Activated naive CD8-positive, alpha-beta T cell (primary cell): ENCODE results near the gene ALOX15B.

ENCODE experiments used
- H3K27ac Mint-ChIP-seq: one replicate; pipeline ENCODE4 v1.8.0; 2021; ENCODE audit warnings: mixed read lengths
- H3K27me3 Mint-ChIP-seq: one replicate; pipeline ENCODE4 v1.8.0; 2021; ENCODE audit warnings: mixed read lengths
- H3K36me3 Mint-ChIP-seq: one replicate; pipeline ENCODE4 v1.8.0; 2021; ENCODE audit warnings: mixed read lengths
- H3K4me1 Mint-ChIP-seq: one replicate; pipeline ENCODE4 v1.8.0; 2021; ENCODE audit warnings: low read depth, mixed read lengths
- H3K4me3 Mint-ChIP-seq: one replicate; pipeline ENCODE4 v1.8.0; 2021; ENCODE audit warnings: mild to moderate bottlenecking, mixed read lengths
- H3K9me3 Mint-ChIP-seq: one replicate; pipeline ENCODE4 v1.8.0; 2021; ENCODE audit warnings: low read depth, mixed read lengths

The ALOX15B gene

DNA sequence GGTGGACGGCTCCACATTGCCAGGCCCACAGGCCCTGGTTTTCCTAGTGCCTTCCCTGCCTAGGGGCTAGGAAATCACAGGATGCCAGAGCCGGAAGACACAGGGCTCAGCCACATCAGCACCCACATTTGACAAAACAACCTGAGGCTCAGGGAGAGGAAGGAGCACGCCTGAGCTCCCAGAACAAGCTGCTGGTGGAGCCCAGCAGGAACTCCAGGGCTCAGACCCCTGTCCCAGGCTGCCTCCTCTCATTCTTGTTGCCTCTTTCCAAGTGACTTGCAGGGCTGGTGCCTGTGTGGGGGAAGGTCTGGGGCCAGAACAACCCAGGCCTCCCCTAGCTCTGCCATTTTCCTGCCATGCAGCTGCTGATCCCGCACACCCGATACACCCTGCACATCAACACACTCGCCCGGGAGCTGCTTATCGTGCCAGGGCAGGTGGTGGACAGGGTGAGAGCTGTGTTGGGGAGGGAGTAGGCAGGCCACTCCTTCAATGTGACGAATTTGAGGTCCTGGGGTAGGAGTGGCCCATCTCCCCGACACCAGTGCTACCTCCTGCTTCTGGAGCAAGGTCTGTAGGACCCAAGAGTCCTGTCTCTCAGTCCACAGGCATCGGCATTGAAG lies 7.6 kb downstream of the ALOX15B start:
- Mint-ChIP-seq H3K36me3 (no peaks in the 10 kb centered on the region), H3K9me3 (no peaks in the 10 kb centered on the region), H3K27ac (no peak overlapping the region), H3K4me3 (no peak overlapping the region), H3K27me3 (peaks cover under 1% of the 10 kb centered on the region), H3K4me1 (no peaks in the 10 kb centered on the region)

DNA sequence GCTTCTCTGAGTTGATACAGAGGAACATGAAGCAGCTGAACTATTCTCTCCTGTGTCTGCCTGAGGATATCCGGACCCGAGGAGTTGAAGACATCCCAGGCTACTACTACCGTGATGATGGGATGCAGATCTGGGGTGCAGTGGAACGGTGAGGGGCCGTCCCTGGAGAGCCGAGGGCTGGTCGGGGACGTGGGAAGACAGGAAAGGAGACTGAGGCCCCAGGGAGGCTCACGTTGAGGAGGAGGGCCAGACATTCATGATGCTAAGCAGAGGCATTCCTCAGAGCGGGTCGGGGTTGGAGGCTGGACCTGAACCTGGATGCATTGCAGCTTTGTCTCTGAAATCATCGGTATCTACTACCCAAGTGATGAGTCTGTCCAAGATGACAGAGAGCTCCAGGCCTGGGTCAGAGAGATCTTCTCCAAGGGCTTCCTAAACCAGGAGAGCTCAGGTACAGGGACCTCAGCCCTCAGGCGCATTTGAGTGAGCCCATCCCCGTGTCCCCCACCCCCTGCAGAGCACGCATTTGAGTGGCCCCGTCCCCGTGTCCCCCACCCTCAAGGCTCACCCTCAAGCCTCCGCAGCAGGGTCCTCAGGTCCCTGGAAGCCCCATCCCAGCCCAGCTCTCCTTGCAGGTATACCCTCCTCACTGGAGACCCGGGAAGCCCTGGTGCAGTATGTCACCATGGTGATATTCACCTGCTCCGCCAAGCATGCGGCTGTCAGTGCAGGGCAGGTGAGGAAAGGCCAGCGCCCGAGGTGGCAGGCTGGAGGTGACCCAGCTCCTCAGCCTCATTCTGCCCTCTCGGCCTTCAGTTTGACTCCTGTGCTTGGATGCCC lies 8.3 kb downstream of the ALOX15B start:
- Mint-ChIP-seq H3K9me3 (no peaks in the 10 kb centered on the region), H3K36me3 (no peaks in the 10 kb centered on the region), H3K27me3 (no peaks in the 10 kb centered on the region), H3K4me1 (no peaks in the 10 kb centered on the region), H3K4me3 (no peak overlapping the region), H3K27ac (no peak overlapping the region)

DNA sequence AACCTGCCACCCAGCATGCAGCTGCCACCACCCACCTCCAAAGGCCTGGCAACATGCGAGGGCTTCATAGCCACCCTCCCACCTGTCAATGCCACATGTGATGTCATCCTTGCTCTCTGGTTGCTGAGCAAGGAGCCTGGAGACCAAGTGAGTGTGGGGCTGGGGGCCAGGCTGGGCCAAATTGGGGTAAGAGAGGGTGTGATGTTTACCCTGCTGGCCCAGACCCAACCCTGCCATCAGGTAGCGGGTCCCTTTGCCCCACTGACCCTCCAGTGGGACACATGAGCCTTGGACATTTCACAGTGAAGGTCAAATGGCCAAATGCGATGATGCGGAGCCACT lies 8.9 kb downstream of the ALOX15B start:
- H3K27me3 Mint-ChIP-seq, result no peaks in the 10 kb centered on the region
- H3K27ac Mint-ChIP-seq, result no peak overlapping the region
- no peaks in the 10 kb centered on the region for H3K4me1 Mint-ChIP-seq
- H3K36me3 Mint-ChIP-seq, result no peaks in the 10 kb centered on the region
- no peaks in the 10 kb centered on the region for H3K9me3 Mint-ChIP-seq
- no peak overlapping the region for H3K4me3 Mint-ChIP-seq

DNA sequence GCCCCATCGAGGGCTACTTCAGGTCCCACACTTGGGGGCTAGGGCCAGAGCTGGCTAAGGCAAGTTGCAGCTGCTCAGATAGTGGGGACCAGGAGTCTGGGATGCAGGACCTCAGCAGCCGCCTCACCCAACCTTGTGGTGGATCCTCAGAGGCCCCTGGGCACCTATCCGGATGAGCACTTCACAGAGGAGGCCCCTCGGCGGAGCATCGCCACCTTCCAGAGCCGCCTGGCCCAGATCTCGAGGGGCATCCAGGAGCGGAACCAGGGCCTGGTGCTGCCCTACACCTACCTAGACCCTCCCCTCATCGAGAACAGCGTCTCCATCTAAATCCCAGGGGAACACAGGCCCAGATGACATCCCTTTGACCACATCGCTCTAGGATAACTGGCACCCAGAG lies 9.4 kb downstream of the ALOX15B start:
- Mint-ChIP-seq H3K9me3 (no peaks in the 10 kb centered on the region), H3K4me1 (no peaks in the 10 kb centered on the region), H3K27ac (no peak overlapping the region), H3K27me3 (no peaks in the 10 kb centered on the region), H3K4me3 (no peak overlapping the region), H3K36me3 (no peaks in the 10 kb centered on the region)

DNA sequence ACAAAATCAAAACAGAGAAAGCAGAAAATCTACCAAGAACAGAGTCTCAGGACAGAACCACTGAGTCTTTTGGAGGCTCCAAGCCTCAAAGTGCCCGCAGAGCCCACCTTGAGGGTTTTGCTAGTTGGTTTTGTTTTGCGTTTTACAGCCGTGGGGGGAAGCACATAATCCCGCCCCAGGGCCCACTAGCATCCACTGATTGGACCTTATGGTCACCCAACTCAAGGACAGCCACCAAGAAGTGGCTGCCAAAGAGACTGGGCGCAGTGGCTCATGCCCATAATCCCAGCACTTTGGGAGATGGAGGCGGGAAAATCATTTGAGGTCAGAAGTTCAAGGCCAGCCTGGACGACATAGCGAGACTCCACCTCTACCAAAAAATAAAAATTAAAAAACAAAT lies 9.9 kb downstream of the ALOX15B start:
- H3K4me1 Mint-ChIP-seq, result no peaks in the 10 kb centered on the region
- H3K27me3 Mint-ChIP-seq, result no peaks in the 10 kb centered on the region
- H3K4me3 Mint-ChIP-seq, result no peak overlapping the region
- no peaks in the 10 kb centered on the region for H3K36me3 Mint-ChIP-seq
- no peak overlapping the region for H3K27ac Mint-ChIP-seq
- no peaks in the 10 kb centered on the region for H3K9me3 Mint-ChIP-seq

DNA sequence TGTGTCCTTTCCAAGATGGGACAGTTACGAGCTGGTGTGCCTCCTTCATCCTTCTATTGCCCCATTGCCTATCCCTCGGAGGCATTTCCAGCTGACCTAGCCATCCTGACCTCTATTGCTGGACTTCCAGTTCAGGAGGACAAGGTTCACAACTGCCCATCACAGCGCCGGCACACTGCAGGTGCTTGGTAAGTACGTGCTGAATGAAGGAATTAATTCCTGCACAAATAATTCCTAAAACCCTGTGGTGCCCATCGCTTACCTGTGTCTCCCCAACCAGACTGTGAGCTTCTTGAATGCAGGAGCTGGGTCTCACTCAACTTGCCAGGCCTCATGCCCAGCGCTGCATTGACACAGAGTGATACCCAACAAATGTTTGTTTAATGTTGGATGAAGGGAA lies 13.0 kb downstream of the ALOX15B start:
- no peak overlapping the region for H3K27ac Mint-ChIP-seq
- no peaks in the 10 kb centered on the region for H3K9me3 Mint-ChIP-seq
- no peak overlapping the region for H3K4me3 Mint-ChIP-seq
- no peaks in the 10 kb centered on the region for H3K36me3 Mint-ChIP-seq
- peaks cover 4% of the 10 kb centered on the region for H3K4me1 Mint-ChIP-seq
- peaks cover 3% of the 10 kb centered on the region for H3K27me3 Mint-ChIP-seq

DNA sequence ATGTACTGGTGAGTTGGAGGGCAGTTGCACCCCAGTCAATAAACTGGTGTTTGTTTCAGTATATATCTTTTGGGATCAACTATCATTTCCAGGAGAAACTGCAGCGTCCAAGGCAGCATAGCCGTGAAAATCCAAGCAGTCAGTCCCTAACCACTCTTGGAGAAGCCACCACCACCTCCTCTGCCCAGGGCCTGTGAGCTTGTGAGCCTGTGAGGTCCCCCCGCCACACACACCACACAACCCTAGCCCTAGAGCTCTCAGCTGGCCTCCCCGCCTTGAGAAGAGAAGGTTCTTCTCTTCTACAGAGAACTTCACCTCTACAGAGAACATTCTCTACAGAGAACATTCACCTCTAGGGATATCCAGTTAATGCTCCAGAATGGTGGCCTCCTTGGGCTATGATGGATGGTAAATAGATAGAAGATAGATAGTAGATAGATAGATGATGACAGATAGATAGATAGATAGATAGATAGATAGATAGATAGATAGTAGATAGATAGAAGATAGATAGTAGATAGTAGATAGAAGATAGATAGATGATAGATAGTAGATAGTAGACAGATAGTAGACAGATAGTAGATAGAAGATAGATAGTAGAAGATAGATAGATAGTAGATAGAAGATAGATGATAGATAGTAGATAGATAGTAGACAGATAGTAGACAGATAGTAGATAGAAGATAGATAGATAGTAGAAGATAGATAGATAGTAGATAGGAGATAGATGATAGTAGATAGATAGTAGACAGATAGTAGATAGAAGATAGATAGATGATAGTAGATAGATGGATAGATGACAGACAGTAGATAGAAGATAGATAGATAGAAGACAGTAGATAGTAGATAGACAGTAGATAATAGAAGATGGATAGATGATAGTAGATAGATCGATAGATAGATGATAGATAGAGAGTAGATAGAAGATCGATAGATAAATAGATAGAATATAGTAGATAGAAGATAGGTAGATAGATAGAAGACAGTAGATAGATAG lies 13.7 kb downstream of the ALOX15B start:
- H3K27me3 Mint-ChIP-seq, result peaks cover 6% of the 10 kb centered on the region
- H3K4me1 Mint-ChIP-seq, result peaks cover 4% of the 10 kb centered on the region
- H3K4me3 Mint-ChIP-seq, result no peak overlapping the region
- H3K9me3 Mint-ChIP-seq, result no peaks in the 10 kb centered on the region
- H3K36me3 Mint-ChIP-seq, result no peaks in the 10 kb centered on the region
- no peak overlapping the region for H3K27ac Mint-ChIP-seq

DNA sequence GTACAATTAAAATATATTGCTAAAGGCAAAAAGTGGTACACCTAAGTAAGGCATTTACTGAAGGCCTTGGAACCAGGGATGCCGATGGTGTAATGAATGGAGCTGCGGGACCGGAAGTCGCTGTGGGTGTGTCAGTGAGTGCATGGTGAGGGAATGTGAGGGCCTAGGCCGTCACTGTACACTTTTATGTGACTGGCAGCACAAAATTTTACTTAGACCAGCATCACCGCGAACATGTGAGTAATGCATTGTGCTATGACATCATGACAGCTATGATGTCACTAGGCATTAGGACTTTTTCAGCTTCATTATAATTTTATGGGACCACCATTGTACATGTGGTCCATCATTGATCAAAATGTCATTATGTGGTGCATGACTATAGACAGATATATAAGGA lies 14.7 kb downstream of the ALOX15B start:
- Mint-ChIP-seq H3K27me3 (peaks cover 11% of the 10 kb centered on the region), H3K9me3 (no peaks in the 10 kb centered on the region), H3K36me3 (no peaks in the 10 kb centered on the region), H3K4me1 (peaks cover 4% of the 10 kb centered on the region), H3K4me3 (no peak overlapping the region), H3K27ac (no peak overlapping the region)

DNA sequence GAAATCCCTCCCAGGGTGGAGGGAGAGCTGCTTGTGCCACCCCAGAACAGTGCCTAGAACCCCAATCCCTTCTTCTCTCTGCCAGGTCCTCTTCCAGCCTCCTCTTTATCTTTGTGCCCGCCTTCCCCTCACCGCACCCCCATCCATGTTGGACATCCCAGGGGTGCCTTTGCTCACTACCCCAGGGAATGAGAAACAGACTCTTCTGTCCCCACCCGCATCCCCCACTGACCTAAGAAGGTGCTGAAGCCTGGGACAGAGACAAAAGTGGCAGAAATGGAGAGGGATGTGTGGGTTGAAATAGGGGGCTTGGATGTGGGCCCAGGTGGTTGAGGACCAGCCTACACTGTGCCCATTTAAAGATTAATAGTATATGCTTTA lies 17.0 kb downstream of the ALOX15B start:
- peaks cover 4% of the 10 kb centered on the region for H3K4me1 Mint-ChIP-seq
- no peak overlapping the region for H3K27ac Mint-ChIP-seq
- H3K4me3 Mint-ChIP-seq, result no peak overlapping the region
- peaks cover 20% of the 10 kb centered on the region for H3K27me3 Mint-ChIP-seq
- H3K36me3 Mint-ChIP-seq, result no peaks in the 10 kb centered on the region
- no peaks in the 10 kb centered on the region for H3K9me3 Mint-ChIP-seq

DNA sequence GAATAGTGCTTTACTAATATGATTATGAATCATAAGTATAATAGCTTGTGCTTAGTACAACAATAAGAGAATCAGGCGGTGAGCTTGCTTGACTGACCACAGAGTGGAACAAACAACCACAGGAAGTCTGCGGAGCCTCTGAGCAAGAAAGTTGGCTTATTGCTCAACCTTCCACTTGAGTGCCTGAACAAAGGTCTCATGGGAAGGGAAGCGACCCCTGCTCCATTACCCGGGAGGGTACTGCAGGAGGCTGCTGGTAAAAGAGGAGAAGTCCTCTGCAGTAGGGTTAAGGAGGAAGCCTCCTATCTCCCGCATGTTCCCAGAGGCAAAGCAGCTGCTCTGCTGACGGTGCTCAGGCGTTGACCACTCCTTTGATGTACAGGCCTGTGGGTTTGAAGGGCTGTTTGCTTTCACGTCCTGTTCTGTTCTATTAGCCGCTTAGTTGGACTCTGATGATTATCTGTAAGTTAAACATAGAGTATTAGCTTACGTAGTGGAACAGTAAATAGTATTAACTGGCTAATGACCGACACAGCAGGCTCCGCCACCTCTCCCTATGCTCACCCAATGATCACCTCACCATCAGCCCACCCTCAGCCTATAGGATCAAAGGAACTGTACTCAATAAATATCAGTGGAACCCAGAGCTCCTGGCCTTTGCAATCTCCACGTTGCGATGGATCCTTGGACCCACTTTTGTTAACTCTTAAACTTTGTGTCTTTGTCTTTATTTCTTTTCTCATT lies 17.5 kb downstream of the ALOX15B start:
- Mint-ChIP-seq H3K4me3 (no peak overlapping the region), H3K27ac (no peak overlapping the region), H3K27me3 (peaks cover 21% of the 10 kb centered on the region), H3K4me1 (peaks cover 4% of the 10 kb centered on the region), H3K36me3 (no peaks in the 10 kb centered on the region), H3K9me3 (no peaks in the 10 kb centered on the region)

DNA sequence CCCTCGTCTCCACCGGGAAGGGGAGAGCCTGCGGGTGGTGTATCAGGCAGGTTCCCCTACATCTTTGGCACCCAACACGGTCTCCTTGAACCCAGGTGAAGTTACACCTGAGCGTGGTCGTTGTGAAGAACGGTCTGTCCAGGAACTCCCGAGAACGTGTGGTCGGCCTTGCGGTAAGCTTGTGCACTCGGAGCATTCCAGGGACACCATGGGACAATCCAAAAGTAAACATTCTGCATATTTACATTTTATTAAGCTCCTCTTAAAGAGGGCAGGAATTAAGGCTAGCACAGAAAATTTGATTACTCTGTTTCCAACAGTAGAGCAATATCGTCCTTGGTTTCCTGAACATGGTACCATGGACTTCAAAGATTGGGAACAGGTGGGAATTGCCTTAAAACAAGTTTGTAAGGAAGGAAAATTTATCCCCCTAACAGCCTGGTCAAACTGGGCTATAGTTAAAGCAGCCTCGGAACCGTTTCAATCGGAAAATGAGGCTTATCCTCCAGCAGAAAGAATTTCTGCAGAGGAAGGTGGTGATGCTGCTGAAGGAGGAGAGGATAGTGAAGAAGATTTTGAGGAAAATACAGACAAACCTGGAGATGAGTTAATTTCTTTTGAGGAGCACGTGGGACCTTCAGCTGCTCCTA lies 18.2 kb downstream of the ALOX15B start:
- Mint-ChIP-seq H3K4me1 (peaks cover 4% of the 10 kb centered on the region), H3K9me3 (no peaks in the 10 kb centered on the region), H3K27ac (no peak overlapping the region), H3K27me3 (peaks cover 28% of the 10 kb centered on the region), H3K36me3 (no peaks in the 10 kb centered on the region), H3K4me3 (no peak overlapping the region)

DNA sequence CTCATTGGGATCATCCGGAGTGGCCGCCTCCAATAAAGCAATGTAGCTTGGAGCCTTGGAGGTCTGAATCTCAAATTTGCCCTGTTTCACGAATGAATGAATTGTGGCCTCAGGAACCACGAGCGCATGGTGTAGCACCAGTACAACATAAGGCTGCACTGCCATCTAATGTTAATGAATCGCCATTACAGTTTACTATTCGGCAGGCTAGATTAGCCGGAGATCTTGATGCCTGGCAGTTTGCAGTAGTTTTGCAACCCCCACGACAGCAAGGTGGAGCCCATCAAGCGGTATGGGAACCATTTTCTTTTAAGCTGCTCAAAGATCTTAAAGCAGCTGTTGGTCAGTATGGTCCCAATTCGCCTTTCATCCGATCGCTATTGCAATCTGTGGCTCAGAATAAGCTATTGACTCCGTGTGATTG lies 18.8 kb downstream of the ALOX15B start:
- Mint-ChIP-seq H3K27me3 (peaks cover 33% of the 10 kb centered on the region), H3K36me3 (no peaks in the 10 kb centered on the region), H3K9me3 (no peaks in the 10 kb centered on the region), H3K27ac (no peak overlapping the region), H3K4me3 (no peak overlapping the region), H3K4me1 (peaks cover 4% of the 10 kb centered on the region)

DNA sequence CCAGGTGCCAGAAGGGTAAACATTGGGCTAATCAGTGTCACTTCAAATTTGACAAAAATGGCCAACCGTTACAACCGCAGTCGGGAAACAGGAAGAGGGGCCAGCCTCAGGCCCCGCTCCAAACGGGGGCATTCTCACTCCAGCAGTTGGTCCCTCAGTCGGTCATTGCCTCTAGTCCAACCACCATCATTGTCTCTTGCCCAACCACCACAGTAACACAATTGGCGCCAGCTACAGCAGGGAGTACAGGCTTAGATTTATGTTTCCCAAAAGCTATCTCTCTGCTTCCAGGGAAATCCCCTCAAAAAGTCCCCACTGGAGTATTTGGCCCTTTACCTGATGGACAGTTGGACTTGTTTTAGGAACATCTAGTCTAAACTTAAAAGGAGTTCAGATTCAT lies 20.3 kb downstream of the ALOX15B start:
- peaks cover 42% of the 10 kb centered on the region for H3K27me3 Mint-ChIP-seq
- H3K4me3 Mint-ChIP-seq, result no peak overlapping the region
- H3K4me1 Mint-ChIP-seq, result peaks cover 4% of the 10 kb centered on the region
- H3K9me3 Mint-ChIP-seq, result no peaks in the 10 kb centered on the region
- no peaks in the 10 kb centered on the region for H3K36me3 Mint-ChIP-seq
- no peak overlapping the region for H3K27ac Mint-ChIP-seq

DNA sequence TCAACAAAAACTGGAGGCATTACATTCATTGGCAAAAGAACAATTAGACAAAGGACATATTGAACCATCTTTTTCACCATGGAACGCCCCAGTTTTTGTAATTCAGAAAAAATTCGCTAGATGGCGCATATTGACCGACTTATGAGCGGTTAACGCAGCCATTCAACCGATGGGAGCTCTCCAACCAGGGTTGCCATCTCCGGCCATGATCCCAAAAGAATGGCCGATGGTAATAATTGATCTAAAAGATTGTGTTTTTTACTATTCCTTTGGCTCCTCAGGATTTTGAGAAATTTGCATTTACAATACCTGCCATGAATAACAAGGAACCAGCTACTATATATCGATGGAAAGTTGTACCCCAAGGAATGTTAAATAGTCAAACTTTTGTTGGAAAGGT lies 21.4 kb downstream of the ALOX15B start:
- H3K9me3 Mint-ChIP-seq, result no peaks in the 10 kb centered on the region
- peak overlapping the region; percentile 28 for H3K27ac Mint-ChIP-seq
- peaks cover 43% of the 10 kb centered on the region for H3K27me3 Mint-ChIP-seq
- peaks cover 4% of the 10 kb centered on the region for H3K4me1 Mint-ChIP-seq
- no peaks in the 10 kb centered on the region for H3K36me3 Mint-ChIP-seq
- H3K4me3 Mint-ChIP-seq, result no peak overlapping the region
